HFF-Myc (cell line): ENCODE measurements around the gene PHF10.

ENCODE experiments used
- DNase-seq: peaks from one replicate; pipeline ENCODE4 v3.0.0-alpha.2; 2011; ENCODE audit warnings: low read depth; ENCODE audit errors: extremely low read depth
- H3K4me3 ChIP-seq: replicated peaks from 2 replicates; pipeline ENCODE4 v1.5.1; 2011; ENCODE audit warnings: low read depth, mild to moderate bottlenecking, control low read depth, low read length
- TF ChIP-seq, protein P1 (sequence below): IDR thresholded peaks from 2 replicates; pipeline ENCODE4 v1.5.1; 2012; ENCODE audit warnings: mild to moderate bottlenecking, low read depth, low read length, control low read depth; ENCODE audit errors: missing control alignments

PHF10 gene

DNA sequence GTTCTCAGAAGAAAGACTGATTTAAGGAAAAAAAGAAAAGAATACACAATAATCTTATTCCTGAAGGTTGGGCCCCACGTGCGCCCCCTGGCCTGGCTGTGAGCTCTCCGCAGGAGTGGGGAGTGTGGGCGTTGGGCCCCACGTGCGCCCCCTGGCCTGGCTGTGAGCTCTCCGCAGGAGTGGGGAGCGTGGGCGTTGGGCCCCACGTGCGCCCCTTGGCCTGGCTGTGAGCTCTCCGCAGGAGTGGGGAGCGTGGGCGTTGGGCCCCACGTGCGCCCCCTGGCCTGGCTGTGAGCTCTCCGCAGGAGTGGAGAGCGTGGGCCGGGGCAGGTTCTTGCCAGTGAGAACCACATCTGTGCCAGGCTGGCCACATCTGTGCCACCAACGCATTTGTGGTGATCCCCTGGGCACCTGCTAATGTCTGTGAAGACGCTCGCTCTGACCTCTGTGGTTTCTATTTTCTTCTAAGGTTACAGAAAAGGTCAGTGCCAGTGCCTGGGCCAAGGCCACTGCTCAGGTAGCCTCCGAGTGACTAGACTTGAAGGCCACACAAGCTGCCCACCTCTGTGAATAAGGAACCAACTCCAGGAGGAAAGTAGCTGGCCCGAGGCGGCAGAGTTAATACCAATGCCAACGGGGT, 63.4 kb downstream of the PHF10 start:
- no peak overlapping the region for H3K4me3 ChIP-seq
- DNase-seq, result no peak
- TF ChIP-seq, protein P1, sequence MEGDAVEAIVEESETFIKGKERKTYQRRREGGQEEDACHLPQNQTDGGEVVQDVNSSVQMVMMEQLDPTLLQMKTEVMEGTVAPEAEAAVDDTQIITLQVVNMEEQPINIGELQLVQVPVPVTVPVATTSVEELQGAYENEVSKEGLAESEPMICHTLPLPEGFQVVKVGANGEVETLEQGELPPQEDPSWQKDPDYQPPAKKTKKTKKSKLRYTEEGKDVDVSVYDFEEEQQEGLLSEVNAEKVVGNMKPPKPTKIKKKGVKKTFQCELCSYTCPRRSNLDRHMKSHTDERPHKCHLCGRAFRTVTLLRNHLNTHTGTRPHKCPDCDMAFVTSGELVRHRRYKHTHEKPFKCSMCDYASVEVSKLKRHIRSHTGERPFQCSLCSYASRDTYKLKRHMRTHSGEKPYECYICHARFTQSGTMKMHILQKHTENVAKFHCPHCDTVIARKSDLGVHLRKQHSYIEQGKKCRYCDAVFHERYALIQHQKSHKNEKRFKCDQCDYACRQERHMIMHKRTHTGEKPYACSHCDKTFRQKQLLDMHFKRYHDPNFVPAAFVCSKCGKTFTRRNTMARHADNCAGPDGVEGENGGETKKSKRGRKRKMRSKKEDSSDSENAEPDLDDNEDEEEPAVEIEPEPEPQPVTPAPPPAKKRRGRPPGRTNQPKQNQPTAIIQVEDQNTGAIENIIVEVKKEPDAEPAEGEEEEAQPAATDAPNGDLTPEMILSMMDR, result no peak

DNA sequence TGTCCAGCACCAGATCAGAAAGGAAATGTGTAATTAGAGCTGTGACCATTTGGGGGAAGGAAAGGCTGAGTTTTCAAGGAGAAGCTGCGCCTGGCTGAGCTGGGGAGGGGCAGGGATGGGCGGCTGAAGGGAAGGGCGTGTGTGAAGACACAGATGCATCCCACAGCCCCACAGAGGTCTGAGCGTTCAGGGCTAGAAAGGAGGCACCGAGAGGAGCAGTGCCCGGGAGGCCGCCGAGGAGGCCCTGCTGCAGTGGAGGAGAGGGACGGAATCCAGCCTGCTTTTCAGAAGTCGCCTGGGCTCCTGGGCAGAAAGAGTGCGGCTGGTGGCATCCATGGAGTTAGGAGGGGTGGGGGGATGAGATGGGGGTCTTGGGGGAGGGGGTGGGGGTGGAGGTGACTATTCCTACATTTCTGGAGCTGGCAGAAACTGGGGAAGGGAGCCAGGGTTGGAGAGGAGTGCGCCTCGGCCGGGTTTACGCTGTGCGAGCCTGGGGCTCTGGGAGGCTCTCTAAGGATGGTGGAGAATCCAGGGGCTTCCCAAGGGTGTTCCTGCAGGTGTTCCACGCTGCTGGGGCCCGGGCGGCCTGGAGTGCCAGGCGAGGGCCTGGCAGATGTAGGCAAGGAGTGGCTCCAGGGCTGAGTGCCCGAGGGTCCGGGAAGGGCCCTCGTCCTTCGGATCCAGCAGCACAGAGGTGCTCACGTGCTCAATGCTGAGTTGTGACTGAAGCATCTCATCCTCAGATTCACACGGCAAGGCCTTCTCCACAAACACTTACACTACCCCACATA, 64.3 kb downstream of the PHF10 start:
- no peak overlapping the region for H3K4me3 ChIP-seq
- DNase-seq, result no peak
- TF ChIP-seq, protein P1, result no peak

DNA sequence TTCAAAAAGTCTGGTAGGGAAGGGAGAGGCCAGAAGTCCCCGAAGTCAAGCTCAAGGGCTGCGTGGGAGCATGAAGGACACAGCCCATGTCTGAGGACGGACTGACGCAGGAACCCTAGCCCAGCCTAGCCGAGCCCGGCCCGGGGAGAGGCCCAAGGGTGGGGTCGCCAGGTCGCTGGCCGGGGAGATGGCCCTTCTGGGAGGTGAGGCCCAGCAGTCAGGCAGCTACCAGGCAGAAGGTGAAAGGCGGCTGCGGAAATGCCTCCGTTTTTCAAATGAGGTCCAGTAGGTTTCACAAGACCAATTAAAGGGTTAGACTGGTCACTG, 67.1 kb downstream of the PHF10 start:
- no peak for DNase-seq
- TF ChIP-seq, protein P1, result no peak
- no peak overlapping the region for H3K4me3 ChIP-seq

DNA sequence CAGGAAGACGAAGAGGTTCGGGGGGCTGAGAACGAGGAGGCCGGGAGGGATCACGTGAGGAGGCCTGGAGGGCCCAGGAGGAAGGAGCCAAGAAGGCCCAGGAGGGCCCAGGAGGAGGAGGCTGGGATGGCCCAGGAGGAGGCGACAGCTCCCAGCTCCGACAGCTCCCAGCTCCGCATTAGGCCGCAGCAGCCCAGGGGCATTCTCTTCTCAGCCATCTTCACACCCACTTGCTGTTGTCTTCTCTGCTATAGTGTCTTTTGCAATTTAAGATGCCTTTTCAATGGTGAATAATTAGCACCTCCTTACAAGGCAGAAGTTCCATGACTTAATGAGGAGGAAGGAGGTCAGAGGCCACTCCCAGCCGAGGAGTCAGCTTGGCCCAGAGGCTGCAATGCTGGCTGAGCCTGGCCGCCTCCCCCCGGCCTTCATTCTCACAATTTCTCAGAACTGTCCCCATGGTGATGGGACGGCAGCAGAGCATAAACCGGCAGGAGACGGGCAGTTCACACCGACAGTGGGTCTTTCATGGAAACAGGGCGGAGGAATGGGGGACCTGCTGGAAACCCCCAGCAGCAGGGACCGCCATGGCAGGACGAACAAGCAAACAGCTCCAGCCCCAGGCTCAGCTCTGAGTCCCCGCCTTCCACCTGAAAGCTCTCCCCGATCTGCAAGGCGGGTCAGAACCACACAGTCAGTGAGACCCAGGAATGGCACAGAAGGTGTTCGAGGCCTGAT, 67.6 kb downstream of the PHF10 start:
- TF ChIP-seq, protein P1, result no peak
- no peak for DNase-seq
- H3K4me3 ChIP-seq, result no peak overlapping the region

DNA sequence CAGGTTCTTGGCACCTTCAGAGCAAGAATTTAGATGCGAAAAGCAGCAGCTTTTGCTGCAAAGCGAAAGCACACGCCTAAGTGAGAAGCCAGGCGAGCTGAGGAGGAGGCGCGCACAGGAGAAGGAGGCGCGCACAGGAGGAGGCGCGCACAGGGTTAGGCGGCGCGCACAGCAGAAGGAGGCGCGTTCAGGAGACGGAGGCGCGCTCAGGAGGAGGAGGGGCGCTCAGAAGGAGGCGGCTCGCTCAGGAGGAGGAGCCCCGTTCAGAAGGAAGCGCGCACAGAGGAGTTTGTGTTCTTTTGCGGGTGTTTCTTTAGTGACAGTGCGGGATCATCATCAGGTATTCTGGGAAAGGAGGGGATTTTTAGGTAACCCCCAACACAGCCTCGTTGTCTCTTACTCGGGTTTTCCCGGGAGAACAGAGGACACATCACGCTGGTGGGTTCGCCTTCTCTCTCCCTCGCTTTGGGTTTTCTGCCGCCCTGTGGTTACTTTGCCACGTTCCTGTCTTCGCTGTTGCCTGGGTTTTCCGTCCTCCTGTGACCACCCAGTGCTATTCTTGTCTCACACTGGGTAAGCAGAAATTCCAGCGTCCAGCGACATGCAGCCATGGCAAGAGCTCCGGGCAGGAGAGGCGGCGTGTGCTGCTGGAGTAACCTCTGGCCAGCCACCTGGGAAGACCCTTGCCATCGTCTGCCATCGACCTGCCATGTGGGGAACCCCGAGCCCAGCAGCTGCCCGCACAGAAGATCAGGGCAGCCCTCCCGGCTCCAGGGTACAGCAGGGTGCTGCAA, 69.5 kb downstream of the PHF10 start:
- no peak for DNase-seq
- H3K4me3 ChIP-seq, result no peak overlapping the region

More for the DNA sequence above, 69.5 kb downstream of the PHF10 start:
- TF ChIP-seq, protein P1, result no peak
